Neural cell (in vitro differentiated cells): Measurements from ENCODE around the gene TULP3. TPM values are rescaled to one million over a fixed set of nuclear protein-coding genes. Genes with fewer than 3 reads are reported as not detected.

Experiments
- H2AFZ ChIP-seq: fragments of 200-600, 300-800 bp; sonication (generic), shearing (Covaris generic); 2 replicates; pipeline ENCODE4 v1.6.0; 2014; ENCODE audit warnings: low read depth, mild to moderate bottlenecking, antibody characterized with exemption, low read length, moderate library complexity
- H3F3A ChIP-seq: fragments of 200-600 bp; shearing (Covaris generic); 2 replicates; pipeline ENCODE4 v1.6.1; 2016; ENCODE audit warnings: mild to moderate bottlenecking, moderate library complexity, mixed read lengths, antibody characterized with exemption, low read length; ENCODE audit not compliant: insufficient read depth, poor library complexity, severe bottlenecking
- H3K27ac ChIP-seq: fragments of 200-600, 300-800 bp; sonication (generic), shearing (Covaris generic); 2 replicates; pipeline ENCODE4 v1.5.1; 2014; ENCODE audit warnings: mild to moderate bottlenecking, low read length, moderate library complexity
- H3K27me3 ChIP-seq: fragments of 300-800, 200-600 bp; sonication (generic), shearing (Covaris generic); 2 replicates; pipeline ENCODE4 v1.6.0; 2014; ENCODE audit warnings: mild to moderate bottlenecking, low read depth, low read length, moderate library complexity; ENCODE audit not compliant: insufficient read depth
- H3K36me3 ChIP-seq: fragments of 300-800, 200-600 bp; sonication (generic), shearing (Covaris generic); 2 replicates; pipeline ENCODE4 v1.5.1; 2014; ENCODE audit warnings: mild to moderate bottlenecking, antibody characterized with exemption, low read length, moderate library complexity; ENCODE audit not compliant: insufficient read depth
- H3K4me2 ChIP-seq: fragments of 300-800, 200-600 bp; sonication (generic), shearing (Covaris generic); 2 replicates; pipeline ENCODE4 v1.6.0; 2014; ENCODE audit warnings: mild to moderate bottlenecking, low read length
- H3K4me3 ChIP-seq: fragments of 300-800, 200-600 bp; sonication (generic), shearing (Covaris generic); 2 replicates; pipeline ENCODE4 v1.5.1; 2014; ENCODE audit warnings: mild to moderate bottlenecking, low read length, moderate library complexity
- H3K79me2 ChIP-seq: fragments of 200-600 bp; shearing (Covaris generic); replicated peaks from 2 replicates; pipeline ENCODE4 v1.6.0; 2014; ENCODE audit warnings: mild to moderate bottlenecking, low read length, moderate library complexity; ENCODE audit not compliant: insufficient read depth
- H3K9ac ChIP-seq: fragments of 300-800, 200-600 bp; sonication (generic), shearing (Covaris generic); 2 replicates; pipeline ENCODE4 v1.6.1; 2016; ENCODE audit warnings: mild to moderate bottlenecking, low read length, mixed read lengths
- H3K9me2 ChIP-seq: fragments of 200-600 bp; shearing (Covaris generic); 2 replicates; pipeline ENCODE4 v1.6.1; 2016; ENCODE audit warnings: mild to moderate bottlenecking, low read length, mixed read lengths; ENCODE audit not compliant: insufficient read depth
- H3K9me3 ChIP-seq: fragments of 200-600, 300-800 bp; sonication (generic), shearing (Covaris generic); 2 replicates; pipeline ENCODE4 v1.6.1; 2016; ENCODE audit warnings: mild to moderate bottlenecking, mixed run types, low read length, moderate library complexity, mixed read lengths
- H4K20me1 ChIP-seq: fragments of 200-600 bp; shearing (Covaris generic); 2 replicates; pipeline ENCODE4 v1.6.1; 2016; ENCODE audit warnings: mild to moderate bottlenecking, mixed run types; ENCODE audit not compliant: insufficient read depth
- CTCF ChIP-seq: fragments of 450-650 bp; IDR thresholded peaks from 2 replicates; pipeline ENCODE4 v1.5.1; 2014; ENCODE audit warnings: antibody characterized with exemption, mild to moderate bottlenecking, moderate library complexity; ENCODE audit not compliant: poor library complexity, severe bottlenecking
- EP300 ChIP-seq: fragments of 450-650 bp; conservative IDR thresholded peaks from 2 replicates; pipeline ENCODE4 v1.6.1; 2014; ENCODE audit warnings: antibody characterized with exemption, mild to moderate bottlenecking, moderate library complexity; ENCODE audit not compliant: poor library complexity, severe bottlenecking
- EZH2 ChIP-seq: fragments of 200-600, 300-800 bp; shearing (Covaris generic), sonication (generic); IDR thresholded peaks from 2 replicates; pipeline ENCODE4 v1.6.1; 2014; ENCODE audit warnings: antibody characterized with exemption, low read length, borderline replicate concordance, mild to moderate bottlenecking; ENCODE audit not compliant: insufficient read depth, poor library complexity, severe bottlenecking
- MXI1 ChIP-seq: fragments of 450-650 bp; conservative IDR thresholded peaks from 2 replicates; pipeline ENCODE4 v1.6.1; 2014; ENCODE audit warnings: antibody characterized with exemption, mild to moderate bottlenecking; ENCODE audit not compliant: poor library complexity, severe bottlenecking
- POLR2AphosphoS5 ChIP-seq: IDR thresholded peaks from 2 replicates; pipeline ENCODE4 v1.6.1; 2012
- RAD21 ChIP-seq: fragments of 450-650 bp; conservative IDR thresholded peaks from 2 replicates; pipeline ENCODE4 v1.6.1; 2014; ENCODE audit warnings: antibody characterized with exemption, mild to moderate bottlenecking, moderate library complexity
- REST ChIP-seq: IDR thresholded peaks from 2 replicates; pipeline ENCODE4 v1.6.1; 2012; ENCODE audit warnings: borderline replicate concordance
- SMC3 ChIP-seq: fragments of 450-650 bp; conservative IDR thresholded peaks from 2 replicates; pipeline ENCODE4 v1.6.1; 2014; ENCODE audit warnings: antibody characterized with exemption, mild to moderate bottlenecking, moderate library complexity; ENCODE audit not compliant: poor library complexity
- TAF1 ChIP-seq: IDR thresholded peaks from 2 replicates; pipeline ENCODE4 v1.6.1; 2012; ENCODE audit warnings: low read depth
- polyA plus RNA-seq: library from polyadenylated mRNA; depleted of rRNA; stranded (reverse); fragments of >200 nt; gene quantifications from 2 replicates; pipeline ENCODE4 v1.2.3, GENCODE V29; 2014

TULP3 gene
- polyA plus RNA-seq, 1 donor from 2014 or later, result 9.3 TPM

- no peak overlapping the region for H3K27ac ChIP-seq
- no peak overlapping the region for H2AFZ ChIP-seq
- H3K79me2 ChIP-seq, result no peaks in the 10 kb centered on the region
- no peak overlapping the region for H3K4me2 ChIP-seq
- H3K36me3 ChIP-seq, result no peaks in the 10 kb centered on the region
- TF ChIP-seq SMC3 (no peak), EZH2 (no peak), EP300 (no peak), TAF1 (no peak), MXI1 (no peak), CTCF (no peak), RAD21 (no peak), POLR2AphosphoS5 (no peak), REST (no peak)
- no peak overlapping the region for H3K4me3 ChIP-seq
- H3K27me3 ChIP-seq, result no peaks in the 10 kb centered on the region
- no peak overlapping the region for H3K9ac ChIP-seq
- H3F3A ChIP-seq, result no peaks in the 10 kb centered on the region
- H4K20me1 ChIP-seq, result no peaks in the 10 kb centered on the region
- H3K9me2 ChIP-seq, result no peaks in the 10 kb centered on the region
- H3K9me3 ChIP-seq, result no peaks in the 10 kb centered on the region
Measured at GRCh38 chr12:2967651-2968050, 77.0 kb downstream of the TULP3 start.

- Histone ChIP-seq H4K20me1 (no peaks in the 10 kb centered on the region), H3K9me2 (no peaks in the 10 kb centered on the region), H3K9me3 (no peaks in the 10 kb centered on the region), H3K4me2 (no peak overlapping the region), H3K27me3 (no peaks in the 10 kb centered on the region), H3K27ac (no peak overlapping the region), H3K9ac (no peak overlapping the region), H3K36me3 (no peaks in the 10 kb centered on the region), H3F3A (no peaks in the 10 kb centered on the region), H2AFZ (no peak overlapping the region), H3K4me3 (no peak overlapping the region), H3K79me2 (no peaks in the 10 kb centered on the region)
- TF ChIP-seq TAF1 (no peak), POLR2AphosphoS5 (no peak), EP300 (no peak), MXI1 (no peak), SMC3 (no peak), RAD21 (no peak), REST (no peak), CTCF (no peak), EZH2 (no peak)
Measured at GRCh38 chr12:2970744-2971143, 80.1 kb downstream of the TULP3 start.
